ENCODE results near the gene SMC2.

The SMC2 gene

GRCh38 chr9:104093647-104094533 is at the start of gene SMC2:
TSS of gene SMC2 (plus strand) at chr9:104094309. CDS start at chr9:104095385, 1,076 bp downstream.
- DNase-seq = peak; percentile 93

GRCh38 chr9:104068546-104068945 is 25.6 kb upstream of the SMC2 start:
- DNase-seq = no peak

GRCh38 chr9:104069288-104069687 is 24.8 kb upstream of the SMC2 start:
- no peak for DNase-seq

- DNase-seq = no peak
Measured at GRCh38 chr9:104071589-104071988, 22.5 kb upstream of the SMC2 start.

- DNase-seq = no peak
Measured at GRCh38 chr9:104073098-104073769, 20.9 kb upstream of the SMC2 start.

- no peak for DNase-seq
Measured at GRCh38 chr9:104073770-104074133, 20.4 kb upstream of the SMC2 start.

GRCh38 chr9:104074876-104075275 is 19.2 kb upstream of the SMC2 start:
- no peak for DNase-seq

- DNase-seq = no peak
Measured at GRCh38 chr9:104075801-104076753, 18.0 kb upstream of the SMC2 start.

- no peak for DNase-seq
Measured at GRCh38 chr9:104078596-104078995, 15.5 kb upstream of the SMC2 start.

- DNase-seq = no peak
Measured at GRCh38 chr9:104080983-104081382, 13.1 kb upstream of the SMC2 start.

GRCh38 chr9:104082168-104082567 is 11.9 kb upstream of the SMC2 start:
- DNase-seq = no peak

- no peak for DNase-seq
Measured at GRCh38 chr9:104085525-104085924, 8.6 kb upstream of the SMC2 start.

GRCh38 chr9:104087894-104088293 is 6.2 kb upstream of the SMC2 start:
- no peak for DNase-seq

- DNase-seq = no peak
Measured at GRCh38 chr9:104088416-104088815, 5.7 kb upstream of the SMC2 start.

GRCh38 chr9:104090578-104090977 is 3.5 kb upstream of the SMC2 start:
- no peak for DNase-seq

- peak; percentile 37 for DNase-seq
Measured at GRCh38 chr9:104091116-104091515, 3.0 kb upstream of the SMC2 start.

- DNase-seq = peak; percentile 57
Measured at GRCh38 chr9:104091708-104092107, 2.4 kb upstream of the SMC2 start.

GRCh38 chr9:104092192-104092591 is 1.9 kb upstream of the SMC2 start:
- no peak for DNase-seq

GRCh38 chr9:104092875-104093600 is 1.1 kb upstream of the SMC2 start:
- no peak for DNase-seq

GRCh38 chr9:104094534-104095015 is 466 bp downstream of the SMC2 start:
- no peak for DNase-seq

GRCh38 chr9:104099630-104100029 is 5.5 kb downstream of the SMC2 start:
- DNase-seq = no peak

GRCh38 chr9:104104360-104104759 is 10.3 kb downstream of the SMC2 start:
- no peak for DNase-seq

Measured in NCI-H1105 (cell line).